MM.1S (cell line): Measurements from ENCODE around the gene USO1.

Source experiments
- EZH2 ChIP-seq: fragments of 300-600 bp; sonication (generic); optimal IDR thresholded peaks from 2 replicates; pipeline ENCODE3; 2017; ENCODE audit warnings: low read depth, mild to moderate bottlenecking, antibody characterized with exemption, low read length, mixed read lengths
- EZH2phosphoT487 ChIP-seq: fragments of 300-600 bp; sonication (generic); IDR thresholded peaks from 2 replicates; pipeline ENCODE4 v1.6.1; 2018; ENCODE audit warnings: antibody characterized with exemption, low read length
- TF ChIP-seq, protein P1 (sequence below): fragments of 300-600 bp; sonication (generic); IDR thresholded peaks from 2 replicates; pipeline ENCODE4 v1.5.1; 2016; ENCODE audit warnings: antibody characterized with exemption, low read length, mixed read lengths

- TF ChIP-seq, protein P1, sequence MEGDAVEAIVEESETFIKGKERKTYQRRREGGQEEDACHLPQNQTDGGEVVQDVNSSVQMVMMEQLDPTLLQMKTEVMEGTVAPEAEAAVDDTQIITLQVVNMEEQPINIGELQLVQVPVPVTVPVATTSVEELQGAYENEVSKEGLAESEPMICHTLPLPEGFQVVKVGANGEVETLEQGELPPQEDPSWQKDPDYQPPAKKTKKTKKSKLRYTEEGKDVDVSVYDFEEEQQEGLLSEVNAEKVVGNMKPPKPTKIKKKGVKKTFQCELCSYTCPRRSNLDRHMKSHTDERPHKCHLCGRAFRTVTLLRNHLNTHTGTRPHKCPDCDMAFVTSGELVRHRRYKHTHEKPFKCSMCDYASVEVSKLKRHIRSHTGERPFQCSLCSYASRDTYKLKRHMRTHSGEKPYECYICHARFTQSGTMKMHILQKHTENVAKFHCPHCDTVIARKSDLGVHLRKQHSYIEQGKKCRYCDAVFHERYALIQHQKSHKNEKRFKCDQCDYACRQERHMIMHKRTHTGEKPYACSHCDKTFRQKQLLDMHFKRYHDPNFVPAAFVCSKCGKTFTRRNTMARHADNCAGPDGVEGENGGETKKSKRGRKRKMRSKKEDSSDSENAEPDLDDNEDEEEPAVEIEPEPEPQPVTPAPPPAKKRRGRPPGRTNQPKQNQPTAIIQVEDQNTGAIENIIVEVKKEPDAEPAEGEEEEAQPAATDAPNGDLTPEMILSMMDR, result no peak
- TF ChIP-seq EZH2phosphoT487 (no peak), EZH2 (no peak)
Measured at GRCh38 chr4:75844151-75844662, 119.8 kb downstream of the USO1 start.
